Testis (tissue), 2 donors: ENCODE data around the gene POF1B.

Experiments
- POLR2A ChIP-seq: fragments of 450-650 bp; IDR thresholded peaks from one replicate; pipeline ENCODE4 v1.6.1; 2017; ENCODE audit warnings: antibody characterized with exemption, mild to moderate bottlenecking, moderate library complexity
- TF ChIP-seq, protein P1 (sequence below), 3 experiments: fragments of 450-650 bp in 2 of 3; fragments of 200-600 bp in 1 of 3; sonication (generic) in 1 of 3; IDR thresholded peaks; one replicate each; pipeline ENCODE4 v1.5.1; 2016 to 2019; ENCODE audit warnings: antibody characterized with exemption in 3 of 3, mild to moderate bottlenecking in 2 of 3, moderate library complexity in 1 of 3

DNA sequence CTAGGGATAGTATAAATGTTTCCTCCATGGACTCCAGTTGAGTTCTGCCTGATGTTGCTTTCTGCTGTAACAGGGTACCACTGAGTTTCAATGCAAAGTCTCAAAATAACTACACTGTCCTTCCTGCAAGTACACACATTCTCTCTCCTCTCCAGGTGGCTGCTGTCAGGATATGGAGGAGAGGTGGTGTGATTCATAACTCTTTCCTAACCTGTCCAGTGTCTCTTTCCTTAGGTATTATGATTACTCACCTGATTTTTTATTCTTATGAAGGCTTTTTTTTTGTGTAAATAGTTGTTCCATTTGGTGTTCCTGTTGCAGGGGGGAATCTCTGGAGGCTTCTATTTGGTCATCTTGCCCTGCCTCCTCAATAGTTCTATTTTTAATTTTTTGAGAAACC, 39.8 kb upstream of the POF1B start:
- TF ChIP-seq, protein P1, sequence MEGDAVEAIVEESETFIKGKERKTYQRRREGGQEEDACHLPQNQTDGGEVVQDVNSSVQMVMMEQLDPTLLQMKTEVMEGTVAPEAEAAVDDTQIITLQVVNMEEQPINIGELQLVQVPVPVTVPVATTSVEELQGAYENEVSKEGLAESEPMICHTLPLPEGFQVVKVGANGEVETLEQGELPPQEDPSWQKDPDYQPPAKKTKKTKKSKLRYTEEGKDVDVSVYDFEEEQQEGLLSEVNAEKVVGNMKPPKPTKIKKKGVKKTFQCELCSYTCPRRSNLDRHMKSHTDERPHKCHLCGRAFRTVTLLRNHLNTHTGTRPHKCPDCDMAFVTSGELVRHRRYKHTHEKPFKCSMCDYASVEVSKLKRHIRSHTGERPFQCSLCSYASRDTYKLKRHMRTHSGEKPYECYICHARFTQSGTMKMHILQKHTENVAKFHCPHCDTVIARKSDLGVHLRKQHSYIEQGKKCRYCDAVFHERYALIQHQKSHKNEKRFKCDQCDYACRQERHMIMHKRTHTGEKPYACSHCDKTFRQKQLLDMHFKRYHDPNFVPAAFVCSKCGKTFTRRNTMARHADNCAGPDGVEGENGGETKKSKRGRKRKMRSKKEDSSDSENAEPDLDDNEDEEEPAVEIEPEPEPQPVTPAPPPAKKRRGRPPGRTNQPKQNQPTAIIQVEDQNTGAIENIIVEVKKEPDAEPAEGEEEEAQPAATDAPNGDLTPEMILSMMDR (IDR thresholded peaks at IDR 0.05) = no peak
- no peak for TF ChIP-seq POLR2A
